Measurements from ENCODE around the gene TOLLIP.

The TOLLIP gene

DNA sequence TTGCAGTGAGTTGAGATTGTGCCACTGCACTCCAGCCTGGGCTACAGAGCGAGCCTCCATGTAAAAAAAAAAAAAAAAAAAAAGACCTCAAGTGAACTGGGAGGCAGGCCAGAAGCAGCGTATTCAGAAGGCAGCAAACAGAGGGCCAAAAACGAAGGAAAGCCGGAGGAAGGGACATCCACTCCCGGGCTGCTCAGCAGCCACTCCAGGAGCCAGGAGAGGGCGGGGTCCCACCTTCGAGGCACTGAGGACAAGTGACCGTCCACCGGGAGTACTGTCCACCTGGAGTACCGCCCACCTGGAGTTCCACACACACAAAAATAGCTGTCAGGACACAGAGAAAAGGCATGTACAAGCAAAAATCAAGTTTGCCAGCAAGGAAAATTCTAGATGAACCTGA, 5.5 kb downstream of the TOLLIP start:
- TF ChIP-seq OSR1 (CRISPR knock-in tag; IDR thresholded peaks at IDR 0.05) (no peak), ZNF70 (CRISPR knock-in tag; IDR thresholded peaks at IDR 0.05) (no peak), PPARA (CRISPR knock-in tag; IDR thresholded peaks at IDR 0.05; ENCODE audit: borderline replicate concordance) (no peak), ZFP30 (CRISPR knock-in tag; IDR thresholded peaks at IDR 0.05) (no peak), ZC3H10 (CRISPR knock-in tag; IDR thresholded peaks at IDR 0.05) (no peak), RARB (CRISPR knock-in tag; IDR thresholded peaks at IDR 0.05) (no peak), ESRRG (CRISPR knock-in tag; IDR thresholded peaks at IDR 0.05) (no peak), TOX (CRISPR knock-in tag; IDR thresholded peaks at IDR 0.05; ENCODE audit: borderline replicate concordance) (no peak), ISL1 (CRISPR knock-in tag; IDR thresholded peaks at IDR 0.05) (no peak), ZNF8 (CRISPR knock-in tag; IDR thresholded peaks at IDR 0.05) (no peak), CSDC2 (CRISPR knock-in tag; IDR thresholded peaks at IDR 0.05) (no peak), BACH2 (CRISPR knock-in tag; IDR thresholded peaks at IDR 0.05; ENCODE audit: borderline replicate concordance) (no peak), SNAI2 (CRISPR knock-in tag; IDR thresholded peaks at IDR 0.05) (no peak), ZNF565 (CRISPR knock-in tag; conservative IDR thresholded peaks at IDR 0.05; ENCODE audit: low read depth) (no peak)
- TF ChIP-seq, protein P1, sequence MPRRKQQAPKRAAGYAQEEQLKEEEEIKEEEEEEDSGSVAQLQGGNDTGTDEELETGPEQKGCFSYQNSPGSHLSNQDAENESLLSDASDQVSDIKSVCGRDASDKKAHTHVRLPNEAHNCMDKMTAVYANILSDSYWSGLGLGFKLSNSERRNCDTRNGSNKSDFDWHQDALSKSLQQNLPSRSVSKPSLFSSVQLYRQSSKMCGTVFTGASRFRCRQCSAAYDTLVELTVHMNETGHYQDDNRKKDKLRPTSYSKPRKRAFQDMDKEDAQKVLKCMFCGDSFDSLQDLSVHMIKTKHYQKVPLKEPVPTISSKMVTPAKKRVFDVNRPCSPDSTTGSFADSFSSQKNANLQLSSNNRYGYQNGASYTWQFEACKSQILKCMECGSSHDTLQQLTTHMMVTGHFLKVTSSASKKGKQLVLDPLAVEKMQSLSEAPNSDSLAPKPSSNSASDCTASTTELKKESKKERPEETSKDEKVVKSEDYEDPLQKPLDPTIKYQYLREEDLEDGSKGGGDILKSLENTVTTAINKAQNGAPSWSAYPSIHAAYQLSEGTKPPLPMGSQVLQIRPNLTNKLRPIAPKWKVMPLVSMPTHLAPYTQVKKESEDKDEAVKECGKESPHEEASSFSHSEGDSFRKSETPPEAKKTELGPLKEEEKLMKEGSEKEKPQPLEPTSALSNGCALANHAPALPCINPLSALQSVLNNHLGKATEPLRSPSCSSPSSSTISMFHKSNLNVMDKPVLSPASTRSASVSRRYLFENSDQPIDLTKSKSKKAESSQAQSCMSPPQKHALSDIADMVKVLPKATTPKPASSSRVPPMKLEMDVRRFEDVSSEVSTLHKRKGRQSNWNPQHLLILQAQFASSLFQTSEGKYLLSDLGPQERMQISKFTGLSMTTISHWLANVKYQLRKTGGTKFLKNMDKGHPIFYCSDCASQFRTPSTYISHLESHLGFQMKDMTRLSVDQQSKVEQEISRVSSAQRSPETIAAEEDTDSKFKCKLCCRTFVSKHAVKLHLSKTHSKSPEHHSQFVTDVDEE (CRISPR knock-in tag; IDR thresholded peaks at IDR 0.05) = no peak
- TF ChIP-seq, protein P2, sequence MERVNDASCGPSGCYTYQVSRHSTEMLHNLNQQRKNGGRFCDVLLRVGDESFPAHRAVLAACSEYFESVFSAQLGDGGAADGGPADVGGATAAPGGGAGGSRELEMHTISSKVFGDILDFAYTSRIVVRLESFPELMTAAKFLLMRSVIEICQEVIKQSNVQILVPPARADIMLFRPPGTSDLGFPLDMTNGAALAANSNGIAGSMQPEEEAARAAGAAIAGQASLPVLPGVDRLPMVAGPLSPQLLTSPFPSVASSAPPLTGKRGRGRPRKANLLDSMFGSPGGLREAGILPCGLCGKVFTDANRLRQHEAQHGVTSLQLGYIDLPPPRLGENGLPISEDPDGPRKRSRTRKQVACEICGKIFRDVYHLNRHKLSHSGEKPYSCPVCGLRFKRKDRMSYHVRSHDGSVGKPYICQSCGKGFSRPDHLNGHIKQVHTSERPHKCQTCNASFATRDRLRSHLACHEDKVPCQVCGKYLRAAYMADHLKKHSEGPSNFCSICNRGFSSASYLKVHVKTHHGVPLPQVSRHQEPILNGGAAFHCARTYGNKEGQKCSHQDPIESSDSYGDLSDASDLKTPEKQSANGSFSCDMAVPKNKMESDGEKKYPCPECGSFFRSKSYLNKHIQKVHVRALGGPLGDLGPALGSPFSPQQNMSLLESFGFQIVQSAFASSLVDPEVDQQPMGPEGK (CRISPR knock-in tag; IDR thresholded peaks at IDR 0.05; ENCODE audit: borderline replicate concordance) = no peak
- TF ChIP-seq, protein P3, sequence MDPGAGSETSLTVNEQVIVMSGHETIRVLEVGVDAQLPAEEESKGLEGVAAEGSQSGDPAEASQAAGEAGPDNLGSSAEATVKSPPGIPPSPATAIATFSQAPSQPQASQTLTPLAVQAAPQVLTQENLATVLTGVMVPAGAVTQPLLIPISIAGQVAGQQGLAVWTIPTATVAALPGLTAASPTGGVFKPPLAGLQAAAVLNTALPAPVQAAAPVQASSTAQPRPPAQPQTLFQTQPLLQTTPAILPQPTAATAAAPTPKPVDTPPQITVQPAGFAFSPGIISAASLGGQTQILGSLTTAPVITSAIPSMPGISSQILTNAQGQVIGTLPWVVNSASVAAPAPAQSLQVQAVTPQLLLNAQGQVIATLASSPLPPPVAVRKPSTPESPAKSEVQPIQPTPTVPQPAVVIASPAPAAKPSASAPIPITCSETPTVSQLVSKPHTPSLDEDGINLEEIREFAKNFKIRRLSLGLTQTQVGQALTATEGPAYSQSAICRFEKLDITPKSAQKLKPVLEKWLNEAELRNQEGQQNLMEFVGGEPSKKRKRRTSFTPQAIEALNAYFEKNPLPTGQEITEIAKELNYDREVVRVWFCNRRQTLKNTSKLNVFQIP (CRISPR knock-in tag; IDR thresholded peaks at IDR 0.05; ENCODE audit: borderline replicate concordance, low read depth) = no peak
- ATAC-seq = no peak

GRCh38 chr11:1303126-1303821, 6.2 kb downstream of the TOLLIP start:
- TF ChIP-seq ZNF70 (CRISPR knock-in tag; IDR thresholded peaks at IDR 0.05) = no peak
- no peak for TF ChIP-seq ZNF8 (CRISPR knock-in tag; IDR thresholded peaks at IDR 0.05)
- TF ChIP-seq PPARA (CRISPR knock-in tag; IDR thresholded peaks at IDR 0.05; ENCODE audit: borderline replicate concordance) = no peak
- no peak for TF ChIP-seq TCF4 (CRISPR knock-in tag; IDR thresholded peaks at IDR 0.05; ENCODE audit: borderline replicate concordance)
- TF ChIP-seq ISL1 (CRISPR knock-in tag; IDR thresholded peaks at IDR 0.05) = no peak
- TF ChIP-seq TOX (CRISPR knock-in tag; IDR thresholded peaks at IDR 0.05; ENCODE audit: borderline replicate concordance) = no peak
- TF ChIP-seq, protein P1 (CRISPR knock-in tag; IDR thresholded peaks at IDR 0.05) = no peak
- TF ChIP-seq ESRRG (CRISPR knock-in tag; IDR thresholded peaks at IDR 0.05) = no peak
- no peak for TF ChIP-seq ARNTL (CRISPR knock-in tag; IDR thresholded peaks at IDR 0.05; ENCODE audit: borderline replicate concordance, low read depth)
- ATAC-seq = peak; percentile 30; the same call in 1 of the 3 replicates

DNA sequence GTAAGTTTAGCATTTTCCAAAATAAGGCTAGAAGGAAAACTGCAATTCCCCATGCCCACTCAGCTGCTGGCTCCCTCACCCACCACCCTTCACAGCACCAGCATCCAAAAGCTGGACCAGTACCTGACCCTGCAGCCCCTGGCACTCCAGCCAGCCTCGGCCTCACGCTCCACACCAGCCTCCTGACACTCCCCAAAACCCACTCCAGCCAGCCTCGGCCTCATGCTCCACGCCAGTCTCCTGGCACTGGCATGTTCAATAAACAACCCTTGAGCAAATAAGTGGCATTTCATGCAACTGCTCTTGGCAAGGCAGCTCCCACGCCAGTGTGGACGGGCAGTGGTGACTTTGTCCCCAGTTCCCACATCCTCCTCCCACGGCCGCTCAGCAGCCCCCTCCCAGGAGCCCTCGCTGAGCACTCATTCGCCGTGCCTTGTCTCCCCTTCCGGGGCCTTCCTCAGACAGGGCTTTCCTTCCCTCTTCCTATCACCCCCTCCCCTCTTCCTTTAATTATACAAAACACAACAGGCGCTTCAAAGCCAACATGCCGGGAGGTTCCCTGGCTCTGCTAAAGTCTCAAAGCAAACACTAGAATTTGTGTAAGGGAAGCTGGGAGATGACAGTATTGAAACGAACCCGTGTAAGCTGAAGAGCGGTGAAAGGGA, 6.8 kb downstream of the TOLLIP start:
- ATAC-seq = no peak
- TF ChIP-seq RARB (CRISPR knock-in tag; IDR thresholded peaks at IDR 0.05) (no peak), PPARA (CRISPR knock-in tag; IDR thresholded peaks at IDR 0.05; ENCODE audit: borderline replicate concordance) (no peak), GLIS3 (CRISPR knock-in tag; IDR thresholded peaks at IDR 0.05) (no peak), SNAI2 (CRISPR knock-in tag; IDR thresholded peaks at IDR 0.05) (no peak), ZFP3 (CRISPR knock-in tag; IDR thresholded peaks at IDR 0.05) (no peak), TOX (CRISPR knock-in tag; IDR thresholded peaks at IDR 0.05; ENCODE audit: borderline replicate concordance) (no peak), OSR1 (CRISPR knock-in tag; IDR thresholded peaks at IDR 0.05) (no peak)
